Activated naive CD4-positive, alpha-beta T cell treated with anti-CD3 and anti-CD28 coated beads, Interleukin-2, amount 10 ng/mL, durations not matched to agents 7 days and 5 days (primary cell): ENCODE data around the gene QRICH1.

Experiments used
- CTCF ChIA-PET: fragments of 350-600 bp; sonication (Branson Sonifier 250); formaldehyde crosslinking; loops from one replicate; lab custom pipeline; 2021; ENCODE audit warnings: antibody characterized with exemption; lab: Charles Lee
- DNase-seq: peaks from one replicate; pipeline ENCODE4 v3.0.0-alpha.2; 2020
- H3K27ac Mint-ChIP-seq: one replicate; pipeline ENCODE4 v1.8.0; 2021; ENCODE audit warnings: mild to moderate bottlenecking, moderate library complexity, mixed read lengths
- H3K27me3 Mint-ChIP-seq: one replicate; pipeline ENCODE4 v1.8.0; 2021; ENCODE audit warnings: mild to moderate bottlenecking, mixed read lengths
- H3K36me3 Mint-ChIP-seq: one replicate; pipeline ENCODE4 v1.8.0; 2021; ENCODE audit warnings: mixed read lengths
- H3K4me1 Mint-ChIP-seq: one replicate; pipeline ENCODE4 v1.8.0; 2021; ENCODE audit warnings: mixed read lengths
- H3K4me3 Mint-ChIP-seq: one replicate; pipeline ENCODE4 v1.8.0; 2021; ENCODE audit warnings: mild to moderate bottlenecking, moderate library complexity, mixed read lengths
- H3K9me3 Mint-ChIP-seq: one replicate; pipeline ENCODE4 v1.8.0; 2021; ENCODE audit warnings: mixed read lengths

The QRICH1 gene

GRCh38 chr3:49122886-49123545 is 29.1 kb upstream of the QRICH1 start:
- CTCF ChIA-PET: interaction anchor here (1.5 kb wide), 1 partner anchor 29 kb away, joined by 4 read pairs; the partner anchor contains the start of gene QRICH1
- H3K27ac Mint-ChIP-seq: no peak overlapping the region
- H3K4me1 Mint-ChIP-seq: peaks cover 24% of the 10 kb centered on the region
- H3K36me3 Mint-ChIP-seq: peaks cover 7% of the 10 kb centered on the region
- H3K27me3 Mint-ChIP-seq: no peaks in the 10 kb centered on the region
- no peak overlapping the region for H3K4me3 Mint-ChIP-seq
- DNase-seq: no peak
- no peaks in the 10 kb centered on the region for H3K9me3 Mint-ChIP-seq

- H3K27me3 Mint-ChIP-seq: no peaks in the 10 kb centered on the region
- CTCF ChIA-PET: interaction anchor here (1.5 kb wide), 1 partner anchor 28 kb away, joined by 4 read pairs; the partner anchor contains the start of gene QRICH1
- H3K9me3 Mint-ChIP-seq: no peaks in the 10 kb centered on the region
- no peak overlapping the region for H3K4me3 Mint-ChIP-seq
- DNase-seq: no peak
- peak overlapping the region; percentile 92 for H3K27ac Mint-ChIP-seq
- H3K4me1 Mint-ChIP-seq: peaks cover 24% of the 10 kb centered on the region
- H3K36me3 Mint-ChIP-seq: peaks cover 10% of the 10 kb centered on the region
Observed at GRCh38 chr3:49122451-49122850, 28.6 kb upstream of the QRICH1 start.

- Mint-ChIP-seq H3K36me3 (peaks cover 13% of the 10 kb centered on the region), H3K27ac (peak overlapping the region; percentile 92), H3K4me3 (peak overlapping the region; percentile 87), H3K27me3 (no peaks in the 10 kb centered on the region), H3K4me1 (peaks cover 24% of the 10 kb centered on the region), H3K9me3 (no peaks in the 10 kb centered on the region)
- CTCF ChIA-PET: no interaction called here
- DNase-seq: no peak
Observed at GRCh38 chr3:49122022-49122421, 28.2 kb upstream of the QRICH1 start.

- DNase-seq: peak; percentile 28
- Mint-ChIP-seq H3K36me3 (peaks cover 18% of the 10 kb centered on the region), H3K9me3 (no peaks in the 10 kb centered on the region), H3K4me3 (peak overlapping the region; percentile 87), H3K4me1 (peaks cover 24% of the 10 kb centered on the region), H3K27me3 (no peaks in the 10 kb centered on the region), H3K27ac (peak overlapping the region; percentile 92)
- CTCF ChIA-PET: interaction anchor here (0.6 to 1.4 kb wide), 3 partner anchors 27 to 352 kb away, joined by 3 to 4 read pairs (median 3); partner anchors contain the start of genes NDUFAF3 and QRICH1
Observed at GRCh38 chr3:49121132-49121736, 27.4 kb upstream of the QRICH1 start.

GRCh38 chr3:49120438-49121131 is 26.7 kb upstream of the QRICH1 start, which contains the start of gene USP19:
Gene USP19, minus strand, starts transcription at chr3:49120823. Its CDS starts 1,678 bp downstream, at chr3:49119145.
- no peaks in the 10 kb centered on the region for H3K27me3 Mint-ChIP-seq
- H3K4me1 Mint-ChIP-seq: peaks cover 24% of the 10 kb centered on the region
- H3K36me3 Mint-ChIP-seq: peaks cover 25% of the 10 kb centered on the region
- DNase-seq: peak; percentile 96
- CTCF ChIA-PET: interaction anchor here (0.6 to 1.4 kb wide), 4 partner anchors 26 to 351 kb away, joined by 3 to 4 read pairs (median 4); partner anchors contain the start of genes NDUFAF3 and QRICH1
- peak within 1 kb of the TSS; percentile 87 for H3K4me3 Mint-ChIP-seq
- no peaks in the 10 kb centered on the region for H3K9me3 Mint-ChIP-seq
- H3K27ac Mint-ChIP-seq: peak within 1 kb of the TSS; percentile 92

- H3K4me1 Mint-ChIP-seq: peaks cover 24% of the 10 kb centered on the region
- no peaks in the 10 kb centered on the region for H3K9me3 Mint-ChIP-seq
- CTCF ChIA-PET: interaction anchor here (1.1 to 1.4 kb wide), 2 partner anchors 98 to 132 kb away, joined by 3 to 4 read pairs; partner anchors contain the start of gene NDUFAF3
- no peaks in the 10 kb centered on the region for H3K27me3 Mint-ChIP-seq
- peak overlapping the region; percentile 87 for H3K4me3 Mint-ChIP-seq
- DNase-seq: peak; percentile 42
- peaks cover 30% of the 10 kb centered on the region for H3K36me3 Mint-ChIP-seq
- H3K27ac Mint-ChIP-seq: peak overlapping the region; percentile 92
Observed at GRCh38 chr3:49120096-49120437, 26.2 kb upstream of the QRICH1 start.

GRCh38 chr3:49119439-49119838 is 25.6 kb upstream of the QRICH1 start:
- no peaks in the 10 kb centered on the region for H3K27me3 Mint-ChIP-seq
- peaks cover 33% of the 10 kb centered on the region for H3K36me3 Mint-ChIP-seq

GRCh38 chr3:49119036-49119435 is 25.2 kb upstream of the QRICH1 start:
- Mint-ChIP-seq H3K36me3 (peaks cover 34% of the 10 kb centered on the region), H3K4me1 (peaks cover 24% of the 10 kb centered on the region), H3K27me3 (no peaks in the 10 kb centered on the region), H3K4me3 (peak overlapping the region; percentile 87), H3K27ac (peak overlapping the region; percentile 92), H3K9me3 (no peaks in the 10 kb centered on the region)
- no peak for DNase-seq
- CTCF ChIA-PET: no interaction called here

More at GRCh38 chr3:49119439-49119838, 25.6 kb upstream of the QRICH1 start:
- Mint-ChIP-seq H3K27ac (peak overlapping the region; percentile 92), H3K4me1 (peaks cover 24% of the 10 kb centered on the region), H3K4me3 (peak overlapping the region; percentile 87), H3K9me3 (no peaks in the 10 kb centered on the region)
- no peak for DNase-seq
- CTCF ChIA-PET: no interaction called here

GRCh38 chr3:49112262-49112661 is 18.4 kb upstream of the QRICH1 start:
- no peaks in the 10 kb centered on the region for H3K4me1 Mint-ChIP-seq
- no peak overlapping the region for H3K4me3 Mint-ChIP-seq
- no peaks in the 10 kb centered on the region for H3K9me3 Mint-ChIP-seq
- CTCF ChIA-PET: no interaction called here
- no peaks in the 10 kb centered on the region for H3K27me3 Mint-ChIP-seq
- H3K27ac Mint-ChIP-seq: no peak overlapping the region
- H3K36me3 Mint-ChIP-seq: peaks cover 49% of the 10 kb centered on the region
- no peak for DNase-seq

GRCh38 chr3:49111347-49111746 is 17.5 kb upstream of the QRICH1 start:
- Mint-ChIP-seq H3K4me1 (no peaks in the 10 kb centered on the region), H3K27ac (peak overlapping the region; percentile 55), H3K27me3 (no peaks in the 10 kb centered on the region), H3K4me3 (no peak overlapping the region), H3K9me3 (no peaks in the 10 kb centered on the region), H3K36me3 (peaks cover 44% of the 10 kb centered on the region)
- CTCF ChIA-PET: no interaction called here
- DNase-seq: no peak

GRCh38 chr3:49110780-49111179 is 16.9 kb upstream of the QRICH1 start:
- CTCF ChIA-PET: no interaction called here
- no peak overlapping the region for H3K27ac Mint-ChIP-seq
- H3K4me1 Mint-ChIP-seq: peaks cover 4% of the 10 kb centered on the region
- no peak for DNase-seq
- no peak overlapping the region for H3K4me3 Mint-ChIP-seq
- peaks cover 38% of the 10 kb centered on the region for H3K36me3 Mint-ChIP-seq
- no peaks in the 10 kb centered on the region for H3K9me3 Mint-ChIP-seq
- H3K27me3 Mint-ChIP-seq: no peaks in the 10 kb centered on the region

- peaks cover 34% of the 10 kb centered on the region for H3K36me3 Mint-ChIP-seq
- H3K27ac Mint-ChIP-seq: no peak overlapping the region
- H3K27me3 Mint-ChIP-seq: no peaks in the 10 kb centered on the region
Observed at GRCh38 chr3:49108346-49108745, 14.5 kb upstream of the QRICH1 start.

GRCh38 chr3:49104427-49105291 is 10.8 kb upstream of the QRICH1 start, which contains the start of gene QARS1:
Gene QARS1, minus strand, starts transcription at chr3:49104757. Its CDS starts 24 bp downstream, at chr3:49104733.
- Mint-ChIP-seq H3K27me3 (no peaks in the 10 kb centered on the region), H3K9me3 (no peaks in the 10 kb centered on the region)

More at GRCh38 chr3:49108346-49108745, 14.5 kb upstream of the QRICH1 start:
- DNase-seq: no peak
- peaks cover 26% of the 10 kb centered on the region for H3K4me1 Mint-ChIP-seq
- no peak overlapping the region for H3K4me3 Mint-ChIP-seq
- CTCF ChIA-PET: interaction anchor here (1.5 kb wide), 1 partner anchor 13 kb away, joined by 3 read pairs; no protein-coding TSS in a partner anchor
- H3K9me3 Mint-ChIP-seq: no peaks in the 10 kb centered on the region

More at GRCh38 chr3:49104427-49105291, 10.8 kb upstream of the QRICH1 start, which contains the start of gene QARS1:
- Mint-ChIP-seq H3K36me3 (peaks cover 43% of the 10 kb centered on the region), H3K4me1 (peaks cover 35% of the 10 kb centered on the region), H3K27ac (peak within 1 kb of the TSS; percentile 95), H3K4me3 (peak within 1 kb of the TSS; percentile 92)
- DNase-seq: peak; percentile 95
- CTCF ChIA-PET: interaction anchor here (3.1 kb wide), 1 partner anchor 11 kb away, joined by 17 read pairs; the partner anchor contains the start of gene QRICH1
